Measurements from ENCODE around the gene PTPN23.

DNA sequence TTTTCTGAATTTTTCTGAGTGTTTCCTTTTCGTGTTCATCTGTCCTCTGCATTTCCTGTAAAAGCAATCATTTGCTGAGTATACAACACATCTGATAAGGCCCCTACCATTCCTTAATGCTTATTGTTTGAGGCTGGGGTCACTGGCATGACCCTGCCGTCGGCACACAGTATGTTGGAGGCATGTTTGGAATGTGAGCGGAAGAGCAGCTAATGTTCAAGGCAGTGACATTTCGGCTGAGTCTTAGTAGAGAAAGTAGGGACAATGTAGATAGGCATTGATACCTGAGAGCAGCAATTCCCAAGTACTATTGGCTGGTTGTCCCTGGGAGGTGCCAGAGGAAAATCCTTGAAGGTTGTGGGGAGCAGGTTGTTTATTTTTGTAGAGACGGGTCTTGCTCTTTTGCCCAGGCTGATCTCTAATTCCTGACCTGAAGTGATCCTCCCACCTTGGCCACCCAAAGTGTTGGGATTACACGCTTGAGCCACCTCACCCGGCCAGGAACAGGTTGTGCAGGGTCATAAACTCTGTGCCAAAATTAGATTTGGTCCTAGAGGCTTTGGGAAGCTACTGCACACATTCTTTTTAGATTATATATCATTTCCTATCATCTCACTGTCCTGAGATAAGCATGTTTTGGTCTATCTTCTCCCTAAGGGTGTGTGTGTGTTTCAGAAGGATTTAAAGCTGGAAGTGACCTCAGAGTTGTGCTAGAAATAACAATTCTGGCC is 13.5 kb downstream of the PTPN23 start:
- TF ChIP-seq, protein P1, sequence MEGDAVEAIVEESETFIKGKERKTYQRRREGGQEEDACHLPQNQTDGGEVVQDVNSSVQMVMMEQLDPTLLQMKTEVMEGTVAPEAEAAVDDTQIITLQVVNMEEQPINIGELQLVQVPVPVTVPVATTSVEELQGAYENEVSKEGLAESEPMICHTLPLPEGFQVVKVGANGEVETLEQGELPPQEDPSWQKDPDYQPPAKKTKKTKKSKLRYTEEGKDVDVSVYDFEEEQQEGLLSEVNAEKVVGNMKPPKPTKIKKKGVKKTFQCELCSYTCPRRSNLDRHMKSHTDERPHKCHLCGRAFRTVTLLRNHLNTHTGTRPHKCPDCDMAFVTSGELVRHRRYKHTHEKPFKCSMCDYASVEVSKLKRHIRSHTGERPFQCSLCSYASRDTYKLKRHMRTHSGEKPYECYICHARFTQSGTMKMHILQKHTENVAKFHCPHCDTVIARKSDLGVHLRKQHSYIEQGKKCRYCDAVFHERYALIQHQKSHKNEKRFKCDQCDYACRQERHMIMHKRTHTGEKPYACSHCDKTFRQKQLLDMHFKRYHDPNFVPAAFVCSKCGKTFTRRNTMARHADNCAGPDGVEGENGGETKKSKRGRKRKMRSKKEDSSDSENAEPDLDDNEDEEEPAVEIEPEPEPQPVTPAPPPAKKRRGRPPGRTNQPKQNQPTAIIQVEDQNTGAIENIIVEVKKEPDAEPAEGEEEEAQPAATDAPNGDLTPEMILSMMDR (IDR thresholded peaks at IDR 0.05), result no peak
- TF ChIP-seq POLR2A (IDR thresholded peaks at IDR 0.05), result no peak
- TF ChIP-seq POLR2AphosphoS5 (IDR thresholded peaks at IDR 0.05; ENCODE audit: insufficient read depth in 1 of 2, low read depth in 1 of 2), result no peak

Data from vagina (tissue), 2 donors.